Caco-2 (cell line): ENCODE measurements around the gene CLVS2. TPM values are rescaled to one million over a fixed set of nuclear protein-coding genes. Genes with fewer than 3 reads are reported as not detected.

ENCODE experiments used
- BruUV-seq: library from RNA; stranded (reverse); fragments of 400-500 nt; replicated peaks from 2 replicates; lab custom pipeline; 2021; lab: Mats Ljungman, UMichigan
- CTCF ChIA-PET: fragments of 300-600 bp; sonication (Branson Sonifier 250); formaldehyde crosslinking; loops from one replicate; lab custom pipeline; 2022; ENCODE audit warnings: antibody characterized with exemption; lab: Charles Lee
- POLR2A ChIA-PET: fragments of 300-600 bp; sonication (Branson Sonifier 250); formaldehyde crosslinking; loops from one replicate; lab custom pipeline; 2022; ENCODE audit warnings: antibody characterized with exemption; lab: Charles Lee
- DNase-seq, 2 experiments: peaks; one replicate each; pipeline versions ENCODE4 v3.0.0 to v3.0.0-alpha.2; 2020 to 2022
- H3K27me3 ChIP-seq: replicated peaks from 2 replicates; pipeline ENCODE4 v1.6.0; 2011; ENCODE audit warnings: low read length; ENCODE audit not compliant: control insufficient read depth, insufficient read depth
- H3K36me3 ChIP-seq: 2 replicates; pipeline ENCODE4 v1.5.1; 2011; ENCODE audit warnings: low read length; ENCODE audit not compliant: control insufficient read depth, insufficient read depth
- H3K4me1 ChIP-seq: fragments of 250-450 bp; sonication (Bioruptor Pico); 2 replicates; pipeline ENCODE4 v1.5.1; 2020; ENCODE audit warnings: mild to moderate bottlenecking
- H3K4me3 ChIP-seq: 2 replicates; pipeline ENCODE4 v1.5.1; 2011; ENCODE audit warnings: low read depth, mild to moderate bottlenecking, control low read depth, low read length
- H3K9me3 ChIP-seq: fragments of 250-450 bp; sonication (Bioruptor Pico); 2 replicates; pipeline ENCODE4 v1.5.1; 2020; ENCODE audit warnings: mild to moderate bottlenecking, moderate library complexity
- H3K27ac Mint-ChIP-seq: one replicate; pipeline ENCODE4 v1.8.0; 2022; ENCODE audit warnings: mixed read lengths; ENCODE audit not compliant: unreplicated experiment
- H3K27me3 Mint-ChIP-seq: one replicate; pipeline ENCODE4 v1.8.0; 2022; ENCODE audit warnings: mixed read lengths; ENCODE audit not compliant: insufficient read depth, unreplicated experiment
- H3K36me3 Mint-ChIP-seq: one replicate; pipeline ENCODE4 v1.8.0; 2022; ENCODE audit warnings: mild to moderate bottlenecking, mixed read lengths; ENCODE audit not compliant: insufficient read depth, unreplicated experiment
- H3K4me1 Mint-ChIP-seq: one replicate; pipeline ENCODE4 v1.8.0; 2022; ENCODE audit warnings: low read depth, mixed read lengths; ENCODE audit not compliant: unreplicated experiment
- H3K4me3 Mint-ChIP-seq: one replicate; pipeline ENCODE4 v1.8.0; 2022; ENCODE audit warnings: mild to moderate bottlenecking, moderate library complexity, mixed read lengths; ENCODE audit not compliant: unreplicated experiment
- H3K9me3 Mint-ChIP-seq: one replicate; pipeline ENCODE4 v1.8.0; 2022; ENCODE audit warnings: mixed read lengths; ENCODE audit not compliant: unreplicated experiment
- CTCF ChIP-seq, 2 experiments: fragments of 200-600 bp in 1 of 2; IDR thresholded peaks; 1 replicate in 1 of 2; 2 replicates in 1 of 2; pipeline versions ENCODE4 v1.5.1 to v1.8.0; 2011 to 2022; ENCODE audit warnings: antibody characterized with exemption in 1 of 2, control low read depth in 1 of 2, inconsistent platforms in 1 of 2, low read depth in 1 of 2, low read length in 1 of 2, mild to moderate bottlenecking in 1 of 2, moderate library complexity in 1 of 2; ENCODE audit not compliant: insufficient read depth in 1 of 2, severe bottlenecking in 1 of 2, unreplicated experiment in 1 of 2
- intact Hi-C: fragments of 100-400 bp; cut with micrococcal nuclease; formaldehyde crosslinking; loops from one replicate; pipeline ENCODE4 v1.10.0; 2022; ENCODE audit not compliant: unreplicated experiment
- total RNA-seq: library from RNA; stranded (reverse); gene quantifications from 2 replicates; pipeline ENCODE4 v1.2.3, GENCODE V29; 2022

Gene CLVS2
- total RNA-seq, 1 experiment from 2014 or later, result not detected

- no peaks in the 10 kb centered on the region for H3K27me3 ChIP-seq
- no peaks in the 10 kb centered on the region for H3K4me1 ChIP-seq
- Mint-ChIP-seq H3K4me1 (no peaks in the 10 kb centered on the region), H3K9me3 (no peaks in the 10 kb centered on the region), H3K4me3 (no peak overlapping the region), H3K36me3 (no peaks in the 10 kb centered on the region), H3K27me3 (peaks cover 4% of the 10 kb centered on the region), H3K27ac (no peak overlapping the region)
- no peak for TF ChIP-seq CTCF (IDR thresholded peaks at IDR 0.05; ENCODE audit: insufficient read depth in 1 of 2, low read depth in 1 of 2, low read length in 1 of 2, severe bottlenecking in 1 of 2, unreplicated experiment in 1 of 2)
- no TSS peak for BruUV-seq
- no peak for DNase-seq
- no peaks in the 10 kb centered on the region for H3K9me3 ChIP-seq
- no peak overlapping the region for H3K4me3 ChIP-seq
- ChIA-PET CTCF (no interaction called here), POLR2A (no interaction called here)
- intact Hi-C loops, result no loop called here
- no peaks in the 10 kb centered on the region for H3K36me3 ChIP-seq
Observed at GRCh38 chr6:123009059-123009458, 13.0 kb downstream of the CLVS2 start.

- no peaks in the 10 kb centered on the region for H3K36me3 ChIP-seq
- H3K4me1 ChIP-seq, result no peaks in the 10 kb centered on the region
- no peaks in the 10 kb centered on the region for H3K4me1 Mint-ChIP-seq
- no peaks in the 10 kb centered on the region for H3K9me3 ChIP-seq
- no peak for TF ChIP-seq CTCF (IDR thresholded peaks at IDR 0.05; ENCODE audit: insufficient read depth in 1 of 2, low read depth in 1 of 2, low read length in 1 of 2, severe bottlenecking in 1 of 2, unreplicated experiment in 1 of 2)
- no TSS peak for BruUV-seq
- no peak for DNase-seq
- no peaks in the 10 kb centered on the region for H3K9me3 Mint-ChIP-seq
- no peaks in the 10 kb centered on the region for H3K27me3 ChIP-seq
- ChIA-PET CTCF (no interaction called here), POLR2A (no interaction called here)
- H3K4me3 Mint-ChIP-seq, result no peak overlapping the region
- H3K27ac Mint-ChIP-seq, result no peak overlapping the region
- no peaks in the 10 kb centered on the region for H3K36me3 Mint-ChIP-seq
- intact Hi-C loops, result no loop called here
- no peak overlapping the region for H3K4me3 ChIP-seq
- peaks cover 9% of the 10 kb centered on the region for H3K27me3 Mint-ChIP-seq
Observed at GRCh38 chr6:123014835-123015234, 18.8 kb downstream of the CLVS2 start.

GRCh38 chr6:123016431-123017103, 20.5 kb downstream of the CLVS2 start:
- Mint-ChIP-seq H3K27me3 (peaks cover 9% of the 10 kb centered on the region), H3K4me3 (no peak overlapping the region), H3K4me1 (no peaks in the 10 kb centered on the region), H3K9me3 (no peaks in the 10 kb centered on the region), H3K36me3 (no peaks in the 10 kb centered on the region), H3K27ac (no peak overlapping the region)
- Histone ChIP-seq H3K4me1 (no peaks in the 10 kb centered on the region), H3K9me3 (no peaks in the 10 kb centered on the region), H3K36me3 (no peaks in the 10 kb centered on the region), H3K4me3 (no peak overlapping the region), H3K27me3 (no peaks in the 10 kb centered on the region)
- no TSS peak for BruUV-seq
- intact Hi-C loops, result no loop called here
- TF ChIP-seq CTCF (IDR thresholded peaks at IDR 0.05; ENCODE audit: insufficient read depth in 1 of 2, low read depth in 1 of 2, low read length in 1 of 2, severe bottlenecking in 1 of 2, unreplicated experiment in 1 of 2), result no peak
- CTCF ChIA-PET, result no interaction called here
- no peak for DNase-seq
- POLR2A ChIA-PET, result no interaction called here
